Mucosa of stomach (tissue), 1 donor: ENCODE results near the gene MYH7.
"Not testable (repeated sequence)": the region's sequence is repeated elsewhere in the genome, so short reads cannot be mapped to it uniquely, and the experiment has no call there.

Source experiments
- H3K27me3 ChIP-seq: one replicate; pipeline ENCODE4 v1.7.0; 2013; ENCODE audit warnings: mild to moderate bottlenecking, low read length; ENCODE audit not compliant: control insufficient read depth, insufficient read depth
- H3K36me3 ChIP-seq: one replicate; pipeline ENCODE4 v1.7.0; 2013; ENCODE audit warnings: low read length; ENCODE audit not compliant: control insufficient read depth, insufficient read depth
- H3K4me1 ChIP-seq: one replicate; pipeline ENCODE4 v1.7.0; 2013; ENCODE audit warnings: mild to moderate bottlenecking, low read length; ENCODE audit not compliant: control insufficient read depth, insufficient read depth
- H3K4me3 ChIP-seq: one replicate; pipeline ENCODE4 v1.7.0; 2013; ENCODE audit warnings: low read length
- H3K9ac ChIP-seq: one replicate; pipeline ENCODE4 v1.7.0; 2013; ENCODE audit warnings: mild to moderate bottlenecking, low read length, moderate library complexity
- H3K9me3 ChIP-seq: one replicate; pipeline ENCODE4 v1.7.0; 2013; ENCODE audit warnings: mild to moderate bottlenecking, low read length, moderate library complexity; ENCODE audit not compliant: control insufficient read depth
- donor health status: Pancreatic carcinoma.

MYH7 gene

GRCh38 chr14:23433457-23433856 is 2.0 kb downstream of the MYH7 start:
- H3K27me3 ChIP-seq: no peaks in the 10 kb centered on the region
- no peak overlapping the region for H3K4me3 ChIP-seq
- no peak overlapping the region for H3K9ac ChIP-seq
- no peaks in the 10 kb centered on the region for H3K9me3 ChIP-seq
- H3K36me3 ChIP-seq: no peaks in the 10 kb centered on the region
- H3K4me1 ChIP-seq: no peaks in the 10 kb centered on the region

GRCh38 chr14:23432946-23433345 is 2.5 kb downstream of the MYH7 start:
- no peaks in the 10 kb centered on the region for H3K36me3 ChIP-seq
- H3K9ac ChIP-seq: no peak overlapping the region
- no peaks in the 10 kb centered on the region for H3K27me3 ChIP-seq
- no peaks in the 10 kb centered on the region for H3K9me3 ChIP-seq
- no peak overlapping the region for H3K4me3 ChIP-seq
- H3K4me1 ChIP-seq: no peaks in the 10 kb centered on the region

GRCh38 chr14:23432102-23432925 is 3.1 kb downstream of the MYH7 start:
- Histone ChIP-seq H3K4me1 (no peaks in the 10 kb centered on the region), H3K4me3 (no peak overlapping the region), H3K36me3 (no peaks in the 10 kb centered on the region), H3K9me3 (no peaks in the 10 kb centered on the region), H3K9ac (no peak overlapping the region), H3K27me3 (no peaks in the 10 kb centered on the region)

GRCh38 chr14:23431486-23431885 is 4.0 kb downstream of the MYH7 start:
- H3K4me1 ChIP-seq: no peaks in the 10 kb centered on the region
- no peak overlapping the region for H3K9ac ChIP-seq
- no peak overlapping the region for H3K4me3 ChIP-seq
- no peaks in the 10 kb centered on the region for H3K36me3 ChIP-seq
- H3K27me3 ChIP-seq: no peaks in the 10 kb centered on the region
- H3K9me3 ChIP-seq: no peaks in the 10 kb centered on the region

- no peak overlapping the region for H3K9ac ChIP-seq
- no peaks in the 10 kb centered on the region for H3K27me3 ChIP-seq
- no peaks in the 10 kb centered on the region for H3K4me1 ChIP-seq
- no peaks in the 10 kb centered on the region for H3K9me3 ChIP-seq
- no peaks in the 10 kb centered on the region for H3K36me3 ChIP-seq
- no peak overlapping the region for H3K4me3 ChIP-seq
Observed at GRCh38 chr14:23430723-23431085, 4.8 kb downstream of the MYH7 start.

GRCh38 chr14:23430016-23430722 is 5.3 kb downstream of the MYH7 start:
- Histone ChIP-seq H3K9ac (no peak overlapping the region), H3K4me1 (no peaks in the 10 kb centered on the region), H3K9me3 (no peaks in the 10 kb centered on the region), H3K27me3 (no peaks in the 10 kb centered on the region), H3K4me3 (no peak overlapping the region), H3K36me3 (no peaks in the 10 kb centered on the region)

- Histone ChIP-seq H3K27me3 (no peaks in the 10 kb centered on the region), H3K9ac (no peak overlapping the region), H3K36me3 (no peaks in the 10 kb centered on the region), H3K4me1 (no peaks in the 10 kb centered on the region), H3K9me3 (no peaks in the 10 kb centered on the region), H3K4me3 (no peak overlapping the region)
Observed at GRCh38 chr14:23428686-23429495, 6.6 kb downstream of the MYH7 start.

- not testable (repeated sequence) for H3K36me3 ChIP-seq, H3K4me3 ChIP-seq, H3K9ac ChIP-seq, H3K9me3 ChIP-seq, H3K27me3 ChIP-seq, H3K4me1 ChIP-seq
Observed at GRCh38 chr14:23425798-23426197, 9.7 kb downstream of the MYH7 start.

- H3K4me3 ChIP-seq: no peak overlapping the region
- H3K4me1 ChIP-seq: no peaks in the 10 kb centered on the region
- H3K27me3 ChIP-seq: no peaks in the 10 kb centered on the region
- H3K9me3 ChIP-seq: no peaks in the 10 kb centered on the region
- no peak overlapping the region for H3K9ac ChIP-seq
- H3K36me3 ChIP-seq: no peaks in the 10 kb centered on the region
Observed at GRCh38 chr14:23425169-23425568, 10.3 kb downstream of the MYH7 start.

GRCh38 chr14:23423657-23424056 is 11.8 kb downstream of the MYH7 start:
- Histone ChIP-seq H3K4me1 (no peaks in the 10 kb centered on the region), H3K9ac (no peak overlapping the region), H3K36me3 (no peaks in the 10 kb centered on the region), H3K27me3 (no peaks in the 10 kb centered on the region), H3K4me3 (no peak overlapping the region), H3K9me3 (no peaks in the 10 kb centered on the region)

- Histone ChIP-seq H3K27me3 (no peaks in the 10 kb centered on the region), H3K9me3 (no peaks in the 10 kb centered on the region), H3K9ac (no peak overlapping the region), H3K4me1 (no peaks in the 10 kb centered on the region), H3K4me3 (no peak overlapping the region), H3K36me3 (no peaks in the 10 kb centered on the region)
Observed at GRCh38 chr14:23421594-23421993, 13.9 kb downstream of the MYH7 start.

GRCh38 chr14:23419646-23420045 is 15.8 kb downstream of the MYH7 start:
- H3K4me1 ChIP-seq, H3K9ac ChIP-seq, H3K9me3 ChIP-seq: not testable (repeated sequence)

More at GRCh38 chr14:23419646-23420045, 15.8 kb downstream of the MYH7 start:
- H3K36me3 ChIP-seq, H3K27me3 ChIP-seq, H3K4me3 ChIP-seq: not testable (repeated sequence)
